ENCODE data around the gene GP1BA.
A peak's percentile ranks its signal among the peaks of the same experiment; 100 is the strongest.

GP1BA gene

DNA sequence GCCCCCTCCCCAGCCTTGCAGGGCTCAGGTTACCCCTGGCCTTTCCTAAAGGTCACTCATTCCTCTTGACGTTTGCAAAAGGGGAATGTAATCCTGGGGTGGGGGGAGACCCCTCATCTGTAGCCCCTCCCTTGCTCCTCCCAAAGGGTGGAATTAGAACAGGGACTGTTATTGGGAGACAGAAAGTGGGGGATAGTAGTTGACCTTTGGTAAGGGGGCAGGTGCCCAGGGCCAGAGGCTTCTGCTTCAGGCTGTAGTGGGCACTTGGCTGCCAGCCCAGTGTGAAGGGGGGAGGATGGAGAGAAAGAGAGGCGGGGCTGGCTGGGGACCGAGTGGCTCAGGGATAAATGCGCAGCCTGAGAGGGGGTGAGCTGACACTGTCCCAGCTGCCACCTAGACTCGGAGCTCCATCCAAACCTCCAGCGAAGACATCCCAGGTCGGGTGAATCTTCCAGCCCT, 18.7 kb downstream of the GP1BA start, which contains the start of gene ENO3:
TSS of gene ENO3 (plus strand) at position 374 of the 459 bp plus-strand sequence. CDS start 711 bp downstream, outside the sequence.
- no peak for DNase-seq (ENCODE audit: low read depth, low spot score)

DNA sequence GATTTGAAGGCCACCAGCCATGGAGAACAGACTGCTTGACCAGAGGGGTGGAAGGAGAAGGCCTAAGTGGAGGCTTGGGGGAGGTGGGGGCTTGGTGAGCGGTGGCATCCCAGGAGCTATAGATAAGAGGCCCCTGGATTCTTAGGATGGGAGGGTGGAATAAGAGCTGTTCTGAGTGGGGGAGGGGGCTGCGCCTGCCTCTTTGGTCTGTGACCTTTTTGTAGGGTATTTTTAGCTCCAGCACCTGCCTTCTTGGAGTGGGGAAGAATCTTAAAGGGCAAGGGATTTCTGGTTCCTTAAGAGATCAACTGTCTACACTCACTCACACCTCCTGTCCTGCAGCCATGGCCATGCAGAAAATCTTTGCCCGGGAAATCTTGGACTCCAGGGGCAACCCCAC, 19.4 kb downstream of the GP1BA start:
- DNase-seq (ENCODE audit: low read depth, low spot score): no peak

DNA sequence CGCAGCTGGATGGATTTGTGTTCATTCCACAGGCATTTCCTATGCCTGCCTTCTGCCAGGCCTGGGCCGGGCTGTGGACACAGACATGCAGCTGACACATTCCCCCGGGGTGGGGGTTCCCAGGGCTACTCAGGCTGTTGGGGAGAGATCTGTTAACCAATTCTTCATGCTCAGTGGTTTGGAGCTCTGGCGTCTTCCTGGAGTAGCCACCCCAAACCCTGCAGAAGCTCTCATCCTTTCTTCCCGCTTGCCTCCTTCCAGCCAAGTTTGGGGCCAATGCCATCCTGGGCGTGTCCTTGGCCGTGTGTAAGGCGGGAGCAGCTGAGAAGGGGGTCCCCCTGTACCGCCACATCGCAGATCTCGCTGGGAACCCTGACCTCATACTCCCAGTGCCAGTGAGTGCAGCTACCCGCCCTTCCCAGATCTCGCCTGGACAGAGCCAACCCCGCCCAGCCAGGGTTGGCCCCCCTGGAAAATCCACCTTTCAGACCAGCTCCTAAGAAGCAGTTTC, 21.4 kb downstream of the GP1BA start:
- DNase-seq (ENCODE audit: low read depth, low spot score): no peak

GRCh38 chr17:4955091-4955490, 23.0 kb downstream of the GP1BA start:
- no peak for DNase-seq (ENCODE audit: low read depth, low spot score)

DNA sequence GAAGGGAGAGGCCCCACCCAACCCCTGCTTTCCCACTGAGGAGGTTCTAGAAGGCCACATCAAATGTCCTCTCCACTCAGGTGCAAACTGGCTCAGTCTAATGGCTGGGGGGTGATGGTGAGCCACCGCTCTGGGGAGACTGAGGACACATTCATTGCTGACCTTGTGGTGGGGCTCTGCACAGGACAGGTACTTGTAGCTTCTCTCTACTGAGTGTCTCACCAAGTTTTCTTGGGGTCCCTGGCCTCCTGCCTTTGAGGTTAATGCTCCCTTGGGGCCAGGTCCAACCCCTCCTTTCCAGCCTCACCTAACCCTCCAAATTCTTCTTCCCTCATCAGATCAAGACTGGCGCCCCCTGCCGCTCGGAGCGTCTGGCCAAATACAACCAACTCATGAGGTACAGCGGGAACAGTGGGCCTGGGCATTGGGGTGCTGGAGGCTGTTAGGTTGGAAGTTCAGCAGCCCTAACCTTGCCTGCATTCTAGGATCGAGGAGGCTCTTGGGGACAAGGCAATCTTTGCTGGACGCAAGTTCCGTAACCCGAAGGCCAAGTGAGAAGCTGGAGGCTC, 24.5 kb downstream of the GP1BA start:
- no peak for DNase-seq (ENCODE audit: low read depth, low spot score)

GRCh38 chr17:4958102-4958501, 26.0 kb downstream of the GP1BA start:
- DNase-seq (ENCODE audit: low read depth, low spot score): no peak

GRCh38 chr17:4959261-4959965, 27.3 kb downstream of the GP1BA start:
- DNase-seq (ENCODE audit: low read depth, low spot score): no peak

- DNase-seq (ENCODE audit: low read depth, low spot score): no peak
These were observed 28.3 kb downstream of the GP1BA start for GRCh38 chr17:4960279-4960922.

- DNase-seq (ENCODE audit: low read depth, low spot score): no peak
These were observed 33.4 kb downstream of the GP1BA start for GRCh38 chr17:4965311-4965986.

GRCh38 chr17:4966844-4967538, 34.9 kb downstream of the GP1BA start:
- peak; percentile 99 for DNase-seq (ENCODE audit: low read depth, low spot score)

- peak; percentile 97 for DNase-seq (ENCODE audit: low read depth, low spot score)
These were observed 35.7 kb downstream of the GP1BA start, which contains the start of gene SPAG7 for GRCh38 chr17:4967539-4968485. TSS of gene SPAG7 (minus strand) at chr17:4967817. CDS start at chr17:4967804, 13 bp downstream.

DNA sequence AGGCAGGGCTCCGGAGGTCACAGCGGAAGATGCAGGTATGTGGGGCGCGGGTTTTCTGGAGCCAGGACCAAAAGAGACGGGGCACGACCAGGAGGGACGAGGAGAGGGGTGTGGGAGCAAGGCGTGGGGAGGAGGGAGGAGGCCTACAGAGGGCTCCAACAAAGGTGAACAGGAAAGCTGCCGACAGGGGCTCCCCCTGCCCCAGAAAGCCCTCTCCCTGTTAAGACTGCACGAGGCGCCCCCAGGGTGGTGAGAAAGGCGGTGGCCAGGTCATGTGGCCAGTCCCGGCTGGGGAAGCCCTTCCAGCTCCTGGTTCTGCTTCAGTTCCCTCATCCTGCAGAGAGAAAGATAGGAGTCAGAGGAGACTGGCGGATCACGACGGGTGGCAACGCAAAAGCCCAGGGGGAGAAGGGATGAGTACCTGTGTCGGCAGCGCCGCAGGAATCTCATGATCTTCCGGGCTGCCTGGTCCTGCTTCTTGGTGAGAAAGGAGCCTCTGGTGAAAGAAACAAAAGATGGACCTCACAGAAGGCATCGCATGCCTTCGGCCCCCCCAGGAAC, 36.5 kb downstream of the GP1BA start:
- DNase-seq (ENCODE audit: low read depth, low spot score): no peak

- DNase-seq (ENCODE audit: low read depth, low spot score): no peak
These were observed 37.0 kb downstream of the GP1BA start for GRCh38 chr17:4969047-4969550.

- no peak for DNase-seq (ENCODE audit: low read depth, low spot score)
These were observed 37.6 kb downstream of the GP1BA start for GRCh38 chr17:4969551-4970173.

- DNase-seq (ENCODE audit: low read depth, low spot score): no peak
These were observed 38.2 kb downstream of the GP1BA start for GRCh38 chr17:4970273-4970672.

DNA sequence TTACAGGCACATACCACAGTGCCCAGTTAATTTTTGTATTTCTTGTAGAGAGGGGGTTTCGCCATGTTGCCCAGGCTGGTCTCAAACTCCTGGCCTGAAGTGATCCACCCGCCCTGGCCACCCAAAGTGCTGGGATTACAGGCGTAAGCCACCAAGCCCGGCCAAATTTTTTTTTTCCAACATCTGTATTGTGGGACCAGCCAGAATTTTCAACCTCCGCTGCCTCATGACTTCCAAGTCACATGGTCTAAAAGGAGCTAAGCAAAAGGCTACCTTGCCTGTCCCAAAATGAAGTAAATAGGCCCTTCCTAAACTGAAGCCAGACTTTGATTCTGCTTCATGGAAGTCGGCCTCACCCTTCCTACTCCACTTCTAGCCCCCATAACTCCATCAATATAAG, 39.7 kb downstream of the GP1BA start:
- no peak for DNase-seq (ENCODE audit: low read depth, low spot score)

- DNase-seq (ENCODE audit: low read depth, low spot score): no peak
These were observed 40.2 kb downstream of the GP1BA start for GRCh38 chr17:4972322-4972721.

GRCh38 chr17:4972752-4973151, 40.7 kb downstream of the GP1BA start:
- no peak for DNase-seq (ENCODE audit: low read depth, low spot score)
